HFF-Myc (cell line): ENCODE results near the gene KRT28.

Source experiments
- DNase-seq: peaks from one replicate; pipeline ENCODE4 v3.0.0-alpha.2; 2011; ENCODE audit warnings: low read depth; ENCODE audit errors: extremely low read depth
- H3K4me3 ChIP-seq: replicated peaks from 2 replicates; pipeline ENCODE4 v1.5.1; 2011; ENCODE audit warnings: low read depth, mild to moderate bottlenecking, control low read depth, low read length
- CTCF ChIP-seq: IDR thresholded peaks from 2 replicates; pipeline ENCODE4 v1.5.1; 2012; ENCODE audit warnings: mild to moderate bottlenecking, low read depth, low read length, control low read depth; ENCODE audit errors: missing control alignments

KRT28 gene

DNA sequence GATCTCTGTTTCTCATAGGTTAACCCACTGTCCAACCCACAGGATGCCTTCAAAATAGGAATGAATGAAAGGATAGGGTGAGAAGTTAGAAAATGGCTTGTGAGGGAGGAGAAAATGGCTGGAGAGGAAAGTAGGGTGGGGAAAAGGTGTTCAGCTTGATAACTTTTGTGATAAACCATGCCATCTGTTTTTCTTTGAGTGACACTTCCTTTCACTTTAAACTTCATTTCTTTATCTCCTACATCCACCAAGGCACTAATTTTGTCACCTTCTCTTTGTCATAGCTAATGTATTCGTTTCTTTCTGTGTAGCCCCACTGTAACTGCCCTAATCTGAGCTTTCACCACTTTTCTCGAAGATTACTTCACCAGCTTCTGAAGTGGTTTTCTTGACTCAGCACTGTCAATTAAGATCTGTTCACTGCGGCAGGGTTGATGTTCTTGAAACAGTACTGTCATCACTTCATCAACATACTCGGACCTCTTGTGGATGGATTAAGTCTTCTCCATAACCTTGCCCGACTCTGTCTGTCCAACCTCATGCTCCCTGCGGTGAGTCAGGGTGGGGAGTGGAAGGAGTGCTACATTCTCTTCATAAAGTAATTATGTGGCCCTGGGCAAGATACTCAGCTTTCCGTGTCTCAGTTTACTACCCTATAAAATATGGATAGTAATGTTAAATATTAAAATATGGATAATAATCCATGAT, 28.1 kb upstream of the KRT28 start:
- no peak for TF ChIP-seq CTCF
- no peak for DNase-seq
- no peak overlapping the region for H3K4me3 ChIP-seq

- no peak overlapping the region for H3K4me3 ChIP-seq
- no peak for TF ChIP-seq CTCF
- no peak for DNase-seq
Observed at GRCh38 chr17:40825599-40825998, 25.8 kb upstream of the KRT28 start.

GRCh38 chr17:40824015-40824832, 24.5 kb upstream of the KRT28 start:
- TF ChIP-seq CTCF: no peak
- DNase-seq: no peak
- no peak overlapping the region for H3K4me3 ChIP-seq

GRCh38 chr17:40822132-40822812, 22.5 kb upstream of the KRT28 start, which contains the start of gene KRT10:
Gene KRT10 (minus strand): TSS chr17:40822614. CDS start chr17:40822585, 29 bp downstream.
- no peak for DNase-seq
- no peak within 1 kb of the TSS for H3K4me3 ChIP-seq
- no peak for TF ChIP-seq CTCF

GRCh38 chr17:40821536-40821935, 21.8 kb upstream of the KRT28 start:
- TF ChIP-seq CTCF: no peak
- DNase-seq: no peak
- no peak overlapping the region for H3K4me3 ChIP-seq

DNA sequence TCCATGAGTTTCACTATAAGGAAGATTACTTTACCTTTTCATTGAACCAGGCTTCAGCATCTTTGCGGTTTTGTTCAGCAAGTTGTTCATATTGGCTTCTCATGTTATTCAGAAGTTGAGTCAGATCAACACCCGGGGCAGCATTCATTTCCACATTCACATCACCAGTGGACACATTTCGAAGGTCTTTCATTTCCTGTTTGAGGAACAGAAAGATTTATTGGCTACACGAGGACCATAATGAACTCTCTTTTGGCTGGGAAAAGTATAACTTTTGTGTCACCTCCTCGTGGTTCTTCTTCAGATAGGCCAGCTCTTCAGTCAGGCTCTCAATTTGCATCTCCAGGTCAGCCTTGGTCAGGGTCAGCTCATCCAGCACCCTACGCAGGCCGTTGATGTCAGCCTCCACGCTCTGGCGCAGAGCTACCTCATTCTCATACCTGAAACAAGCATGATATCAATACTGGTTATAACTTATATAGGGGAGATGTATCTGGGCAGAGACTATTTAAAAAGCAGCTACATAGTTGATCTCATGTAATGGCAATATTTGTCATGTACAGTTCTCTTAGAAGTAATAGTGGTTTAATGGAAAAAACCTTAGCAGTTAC, 20.6 kb upstream of the KRT28 start:
- TF ChIP-seq CTCF: no peak
- no peak for DNase-seq
- peak overlapping the region; percentile 70; the same call in 1 of the 2 replicates for H3K4me3 ChIP-seq
